ENCODE data around the gene ECHS1.
A peak's percentile ranks its signal among the peaks of the same experiment; 100 is the strongest.

Gene ECHS1

GRCh38 chr10:133373174-133374090 is at the start of gene ECHS1:
ECHS1 (minus strand) TSS chr10:133373354; CDS start chr10:133373333, 21 bp downstream.
- TF ChIP-seq, protein P1, sequence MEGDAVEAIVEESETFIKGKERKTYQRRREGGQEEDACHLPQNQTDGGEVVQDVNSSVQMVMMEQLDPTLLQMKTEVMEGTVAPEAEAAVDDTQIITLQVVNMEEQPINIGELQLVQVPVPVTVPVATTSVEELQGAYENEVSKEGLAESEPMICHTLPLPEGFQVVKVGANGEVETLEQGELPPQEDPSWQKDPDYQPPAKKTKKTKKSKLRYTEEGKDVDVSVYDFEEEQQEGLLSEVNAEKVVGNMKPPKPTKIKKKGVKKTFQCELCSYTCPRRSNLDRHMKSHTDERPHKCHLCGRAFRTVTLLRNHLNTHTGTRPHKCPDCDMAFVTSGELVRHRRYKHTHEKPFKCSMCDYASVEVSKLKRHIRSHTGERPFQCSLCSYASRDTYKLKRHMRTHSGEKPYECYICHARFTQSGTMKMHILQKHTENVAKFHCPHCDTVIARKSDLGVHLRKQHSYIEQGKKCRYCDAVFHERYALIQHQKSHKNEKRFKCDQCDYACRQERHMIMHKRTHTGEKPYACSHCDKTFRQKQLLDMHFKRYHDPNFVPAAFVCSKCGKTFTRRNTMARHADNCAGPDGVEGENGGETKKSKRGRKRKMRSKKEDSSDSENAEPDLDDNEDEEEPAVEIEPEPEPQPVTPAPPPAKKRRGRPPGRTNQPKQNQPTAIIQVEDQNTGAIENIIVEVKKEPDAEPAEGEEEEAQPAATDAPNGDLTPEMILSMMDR (conservative IDR thresholded peaks at IDR 0.05; ENCODE audit: control insufficient read depth, insufficient read depth, low read depth, low read length): no peak
- DNase-seq (ENCODE audit: low read depth): peak; percentile 84
- H3K4me3 ChIP-seq (ENCODE audit: control insufficient read depth, low read depth, low read length): peak within 1 kb of the TSS; percentile 73

DNA sequence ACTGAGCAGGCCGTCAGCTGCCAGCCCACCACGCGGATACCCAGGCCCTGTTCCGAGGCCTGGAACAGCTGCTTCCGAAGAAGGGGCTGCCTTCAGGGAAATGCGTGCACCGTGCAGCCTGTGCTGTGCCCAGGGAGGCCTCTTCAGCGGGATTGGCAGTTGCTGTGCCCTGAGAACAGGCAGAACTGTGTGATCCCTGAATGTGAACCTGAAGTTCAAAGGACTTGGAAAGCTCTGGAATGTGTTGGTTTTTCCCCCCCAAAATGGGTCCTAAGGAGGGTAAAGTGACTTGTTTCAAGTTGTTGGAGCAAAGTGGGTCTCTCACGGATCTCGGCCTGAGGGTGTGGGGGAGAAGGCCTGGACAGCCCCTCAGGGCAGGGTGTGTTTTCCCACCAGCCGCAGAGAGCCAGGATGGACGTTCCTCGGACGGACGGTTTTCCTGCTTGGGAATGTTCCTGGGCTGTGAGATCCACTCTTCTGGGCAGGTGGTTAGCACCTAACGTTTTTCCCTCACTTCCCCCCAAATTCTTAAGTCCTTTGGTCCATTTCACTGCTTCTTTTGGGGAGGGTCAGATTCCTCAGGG is 49.2 kb upstream of the ECHS1 start:
- TF ChIP-seq, protein P1 (conservative IDR thresholded peaks at IDR 0.05; ENCODE audit: control insufficient read depth, insufficient read depth, low read depth, low read length): no peak
- H3K4me3 ChIP-seq (ENCODE audit: control insufficient read depth, low read depth, low read length): no peak overlapping the region
- DNase-seq (ENCODE audit: low read depth): no peak

GRCh38 chr10:133421336-133422222 is 48.4 kb upstream of the ECHS1 start:
- TF ChIP-seq, protein P1 (conservative IDR thresholded peaks at IDR 0.05; ENCODE audit: control insufficient read depth, insufficient read depth, low read depth, low read length): no peak
- no peak overlapping the region for H3K4me3 ChIP-seq (ENCODE audit: control insufficient read depth, low read depth, low read length)
- DNase-seq (ENCODE audit: low read depth): no peak

DNA sequence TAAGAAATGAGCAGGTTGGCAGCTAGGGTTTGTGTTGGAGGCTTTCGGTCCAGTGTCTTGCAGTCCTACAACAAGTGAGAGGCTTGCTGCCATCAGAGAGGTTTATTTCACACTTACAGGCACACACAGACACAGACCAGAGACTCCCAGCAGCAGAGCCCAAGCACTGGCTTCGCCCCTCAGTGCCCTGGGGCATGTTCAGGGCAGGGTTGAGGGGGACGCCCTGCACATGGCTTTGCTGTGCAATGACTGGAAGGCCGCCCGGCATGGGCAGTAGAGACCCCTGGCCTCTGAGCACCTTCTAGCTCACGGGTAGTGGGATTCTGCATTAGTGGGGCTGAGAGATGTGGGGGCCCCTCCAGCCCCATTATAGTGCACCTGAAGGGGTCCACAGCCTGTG is 47.4 kb upstream of the ECHS1 start:
- TF ChIP-seq, protein P1 (conservative IDR thresholded peaks at IDR 0.05; ENCODE audit: control insufficient read depth, insufficient read depth, low read depth, low read length): no peak
- no peak overlapping the region for H3K4me3 ChIP-seq (ENCODE audit: control insufficient read depth, low read depth, low read length)
- no peak for DNase-seq (ENCODE audit: low read depth)

DNA sequence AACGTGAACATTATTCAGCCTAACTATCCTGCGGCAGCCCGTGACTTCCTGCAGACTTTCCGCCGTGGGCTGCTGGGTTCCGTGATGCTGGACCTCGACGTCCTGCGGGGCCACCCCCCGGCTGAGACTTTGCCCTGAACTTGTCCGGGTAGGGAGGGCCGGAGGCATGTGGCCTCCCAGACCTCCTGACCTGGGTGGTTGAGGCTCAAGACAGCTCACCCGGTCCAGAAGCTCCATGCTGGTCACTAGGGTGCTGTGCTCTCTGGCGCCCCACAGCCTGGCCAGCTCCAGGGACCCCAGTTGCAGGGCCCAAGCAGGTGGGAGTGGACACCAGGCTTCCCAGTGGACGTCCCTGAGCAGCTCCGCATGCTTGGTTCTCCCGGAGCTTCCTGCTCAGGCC is 46.9 kb upstream of the ECHS1 start:
- no peak for DNase-seq (ENCODE audit: low read depth)

More for the DNA sequence above, 46.9 kb upstream of the ECHS1 start:
- H3K4me3 ChIP-seq (ENCODE audit: control insufficient read depth, low read depth, low read length): no peak overlapping the region
- TF ChIP-seq, protein P1 (conservative IDR thresholded peaks at IDR 0.05; ENCODE audit: control insufficient read depth, insufficient read depth, low read depth, low read length): no peak

Data from fibroblast of mammary gland (primary cell).